ENCODE results near the gene FOXA3. TPM values are rescaled to one million over a fixed set of nuclear protein-coding genes. Genes with fewer than 3 reads are reported as not detected.

Gene FOXA3
- total RNA-seq, 4 donors from 2014 or later = not detected

GRCh38 chr19:45911291-45911690, 47.2 kb downstream of the FOXA3 start:
- H3K4me3 ChIP-seq = no peak overlapping the region
- TF ChIP-seq POLR2A (IDR thresholded peaks at IDR 0.05) = no peak
- TF ChIP-seq, protein P1, sequence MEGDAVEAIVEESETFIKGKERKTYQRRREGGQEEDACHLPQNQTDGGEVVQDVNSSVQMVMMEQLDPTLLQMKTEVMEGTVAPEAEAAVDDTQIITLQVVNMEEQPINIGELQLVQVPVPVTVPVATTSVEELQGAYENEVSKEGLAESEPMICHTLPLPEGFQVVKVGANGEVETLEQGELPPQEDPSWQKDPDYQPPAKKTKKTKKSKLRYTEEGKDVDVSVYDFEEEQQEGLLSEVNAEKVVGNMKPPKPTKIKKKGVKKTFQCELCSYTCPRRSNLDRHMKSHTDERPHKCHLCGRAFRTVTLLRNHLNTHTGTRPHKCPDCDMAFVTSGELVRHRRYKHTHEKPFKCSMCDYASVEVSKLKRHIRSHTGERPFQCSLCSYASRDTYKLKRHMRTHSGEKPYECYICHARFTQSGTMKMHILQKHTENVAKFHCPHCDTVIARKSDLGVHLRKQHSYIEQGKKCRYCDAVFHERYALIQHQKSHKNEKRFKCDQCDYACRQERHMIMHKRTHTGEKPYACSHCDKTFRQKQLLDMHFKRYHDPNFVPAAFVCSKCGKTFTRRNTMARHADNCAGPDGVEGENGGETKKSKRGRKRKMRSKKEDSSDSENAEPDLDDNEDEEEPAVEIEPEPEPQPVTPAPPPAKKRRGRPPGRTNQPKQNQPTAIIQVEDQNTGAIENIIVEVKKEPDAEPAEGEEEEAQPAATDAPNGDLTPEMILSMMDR (IDR thresholded peaks at IDR 0.05 in 4 of 5, conservative IDR thresholded peaks at IDR 0.05 in 1 of 5) = no peak
- in situ Hi-C loops (cut with MboI; ENCODE audit: low sequenced_read_pairs in 4 of 4) = no loop called here
- no peaks in the 10 kb centered on the region for H3K36me3 ChIP-seq
- H3K27me3 ChIP-seq = peaks cover 1 to 10% (median 8%) of the 10 kb centered on the region in 3 donors
- intact Hi-C loops (cut with DNase I; ENCODE audit: low total_unique reads) = no loop called here
- H3K27ac ChIP-seq = no peak overlapping the region
- no peaks in the 10 kb centered on the region for H3K9me3 ChIP-seq
- DNase-seq (no peak), ATAC-seq (no peak)
- no peaks in the 10 kb centered on the region for H3K4me1 ChIP-seq

- TF ChIP-seq, protein P1 (IDR thresholded peaks at IDR 0.05 in 4 of 5, conservative IDR thresholded peaks at IDR 0.05 in 1 of 5) = no peak
- TF ChIP-seq POLR2A (IDR thresholded peaks at IDR 0.05) = no peak
- Histone ChIP-seq H3K27ac (no peak within 1 kb of the TSS), H3K4me1 (no peaks in the 10 kb centered on the region), H3K27me3 (peaks cover 4 to 14% (median 8%) of the 10 kb centered on the region in 3 donors), H3K4me3 (no peak within 1 kb of the TSS), H3K36me3 (no peaks in the 10 kb centered on the region), H3K9me3 (no peaks in the 10 kb centered on the region)
- ATAC-seq (no peak), DNase-seq (no peak)
- intact Hi-C loops (cut with DNase I; ENCODE audit: low total_unique reads) (no loop called here), in situ Hi-C loops (cut with MboI; ENCODE audit: low sequenced_read_pairs in 4 of 4) (no loop called here)
These were observed 50.0 kb downstream of the FOXA3 start, which contains the start of gene NANOS2 for GRCh38 chr19:45913874-45914830. Gene NANOS2 (minus strand): TSS chr19:45914778. CDS start chr19:45914693, 85 bp downstream.

- intact Hi-C loops (cut with DNase I; ENCODE audit: low total_unique reads) = no loop called here
These were observed 53.4 kb downstream of the FOXA3 start for GRCh38 chr19:45917421-45918091.

DNA sequence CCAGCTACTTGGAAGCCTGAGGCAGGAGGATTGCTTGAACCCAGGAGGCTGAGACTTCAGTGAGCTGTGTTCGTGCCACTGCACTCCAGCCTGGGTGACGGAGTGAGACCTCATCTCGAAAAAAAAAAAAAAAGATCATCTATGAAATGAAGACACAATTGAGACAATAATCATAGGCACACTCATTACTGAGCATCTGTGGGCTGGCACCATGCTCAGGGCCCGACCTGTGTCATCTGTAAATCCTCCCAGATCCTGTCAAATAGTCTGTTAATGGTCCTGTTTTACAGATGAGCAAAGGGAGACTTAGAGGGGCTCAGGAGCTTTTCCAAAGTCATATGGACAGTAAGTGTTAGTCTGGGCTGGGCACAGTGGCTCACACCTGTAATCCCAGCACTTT, 54.6 kb downstream of the FOXA3 start:
- H3K36me3 ChIP-seq = no peaks in the 10 kb centered on the region
- ATAC-seq (no peak), DNase-seq (no peak)
- H3K9me3 ChIP-seq = no peaks in the 10 kb centered on the region
- no peaks in the 10 kb centered on the region for H3K4me1 ChIP-seq
- no peak overlapping the region for H3K4me3 ChIP-seq
- H3K27ac ChIP-seq = no peak overlapping the region
- peaks cover 4 to 5% (median 4%) of the 10 kb centered on the region in 3 donors for H3K27me3 ChIP-seq
- TF ChIP-seq, protein P1 (IDR thresholded peaks at IDR 0.05 in 4 of 5, conservative IDR thresholded peaks at IDR 0.05 in 1 of 5) = no peak
- TF ChIP-seq POLR2A (IDR thresholded peaks at IDR 0.05) = no peak
- in situ Hi-C loops (cut with MboI; ENCODE audit: low sequenced_read_pairs in 4 of 4) = no loop called here
- intact Hi-C loops (cut with DNase I; ENCODE audit: low total_unique reads) = no loop called here

More at GRCh38 chr19:45917421-45918091, 53.4 kb downstream of the FOXA3 start:
- Histone ChIP-seq H3K4me1 (no peaks in the 10 kb centered on the region), H3K9me3 (no peaks in the 10 kb centered on the region), H3K27me3 (peaks cover 4 to 14% (median 5%) of the 10 kb centered on the region in 3 donors), H3K27ac (no peak overlapping the region), H3K4me3 (no peak overlapping the region), H3K36me3 (no peaks in the 10 kb centered on the region)
- in situ Hi-C loops (cut with MboI; ENCODE audit: low sequenced_read_pairs in 4 of 4) = no loop called here
- ATAC-seq = no peak
- DNase-seq = no peak
- TF ChIP-seq POLR2A (IDR thresholded peaks at IDR 0.05) = no peak
- TF ChIP-seq, protein P1 (IDR thresholded peaks at IDR 0.05 in 4 of 5, conservative IDR thresholded peaks at IDR 0.05 in 1 of 5) = no peak
